Activated CD4-positive, alpha-beta T cell treated with anti-CD3 and anti-CD28 coated beads for 48 hours (primary cell): ENCODE results near the gene MCF2L.
"Not testable (repeated sequence)": the region's sequence is repeated elsewhere in the genome, so short reads cannot be mapped to it uniquely, and the experiment has no call there.

Experiments used
- DNase-seq: peaks from one replicate; pipeline ENCODE4 v3.0.0-alpha.2; 2020

MCF2L gene

GRCh38 chr13:113069861-113070805 lies 101.1 kb downstream of the MCF2L start:
- DNase-seq: no peak

- no peak for DNase-seq
Observed at GRCh38 chr13:113070855-113071254, 101.8 kb downstream of the MCF2L start.

GRCh38 chr13:113072376-113072775 lies 103.4 kb downstream of the MCF2L start:
- no peak for DNase-seq

GRCh38 chr13:113073942-113074341 lies 104.9 kb downstream of the MCF2L start:
- no peak for DNase-seq

- no peak for DNase-seq
Observed at GRCh38 chr13:113074401-113074800, 105.4 kb downstream of the MCF2L start.

- DNase-seq: no peak
Observed at GRCh38 chr13:113074876-113075275, 105.9 kb downstream of the MCF2L start.

GRCh38 chr13:113075711-113076110 lies 106.7 kb downstream of the MCF2L start:
- DNase-seq: no peak

GRCh38 chr13:113076681-113077401 lies 107.8 kb downstream of the MCF2L start:
- DNase-seq: no peak

- DNase-seq: no peak
Observed at GRCh38 chr13:113077566-113077952, 108.5 kb downstream of the MCF2L start.

- DNase-seq: no peak
Observed at GRCh38 chr13:113077953-113078901, 109.2 kb downstream of the MCF2L start.

GRCh38 chr13:113078902-113079780 lies 110.1 kb downstream of the MCF2L start:
- no peak for DNase-seq

GRCh38 chr13:113079781-113080080 lies 110.7 kb downstream of the MCF2L start:
- DNase-seq: not testable (repeated sequence)

GRCh38 chr13:113080361-113080831 lies 111.4 kb downstream of the MCF2L start:
- no peak for DNase-seq

- DNase-seq: no peak
Observed at GRCh38 chr13:113080901-113081521, 112.0 kb downstream of the MCF2L start.

- DNase-seq: no peak
Observed at GRCh38 chr13:113082198-113083021, 113.4 kb downstream of the MCF2L start.

GRCh38 chr13:113083022-113083373 lies 114.0 kb downstream of the MCF2L start:
- DNase-seq: no peak

- no peak for DNase-seq
Observed at GRCh38 chr13:113083402-113084061, 114.5 kb downstream of the MCF2L start.

- no peak for DNase-seq
Observed at GRCh38 chr13:113084094-113084942, 115.3 kb downstream of the MCF2L start.

- no peak for DNase-seq
Observed at GRCh38 chr13:113084943-113085540, 116.0 kb downstream of the MCF2L start.
